ENCODE results near the gene NDUFC2.

- TF ChIP-seq CSDC2 (CRISPR knock-in tag; IDR thresholded peaks at IDR 0.05): no peak
- no peak for TF ChIP-seq ZFP30 (CRISPR knock-in tag; IDR thresholded peaks at IDR 0.05)
- no peak for TF ChIP-seq ZC3H10 (CRISPR knock-in tag; IDR thresholded peaks at IDR 0.05)
- no peak for TF ChIP-seq CSRNP3 (CRISPR knock-in tag; IDR thresholded peaks at IDR 0.05)
Measured at GRCh38 chr11:78071717-78072116, 7.9 kb downstream of the NDUFC2 start.
